GM21619 (cell line): ENCODE data around the gene IFNA6.
A peak's percentile ranks its signal among the peaks of the same experiment; 100 is the strongest.
"Not testable (repeated sequence)": the region's sequence is repeated elsewhere in the genome, so short reads cannot be mapped to it uniquely, and the experiment has no call there.

Source experiments
- ATAC-seq: cut with Tn5 transposase; IDR thresholded peaks from one replicate; pipeline ENCODE4 v1.9.1; 2021; ENCODE audit not compliant: unreplicated experiment

Gene IFNA6

GRCh38 chr9:21350787-21351186 is at the start of gene IFNA6:
Gene IFNA6 (minus strand): TSS chr9:21350887. CDS start chr9:21350887, 0 bp downstream.
- ATAC-seq, result no peak

GRCh38 chr9:21399956-21400355 is 49.3 kb upstream of the IFNA6 start:
- ATAC-seq, result no peak

GRCh38 chr9:21398955-21399489 is 48.3 kb upstream of the IFNA6 start:
- ATAC-seq, result no peak

GRCh38 chr9:21395778-21396717 is 45.4 kb upstream of the IFNA6 start:
- peak; percentile 57 for ATAC-seq

- ATAC-seq, result peak; percentile 83
Measured at GRCh38 chr9:21392270-21392669, 41.6 kb upstream of the IFNA6 start.

- no peak for ATAC-seq
Measured at GRCh38 chr9:21385131-21385670, 34.5 kb upstream of the IFNA6 start, which contains the start of gene IFNA2. Gene IFNA2 (minus strand): TSS chr9:21385398. CDS start chr9:21385329, 69 bp downstream.

- no peak for ATAC-seq
Measured at GRCh38 chr9:21383627-21384026, 32.9 kb upstream of the IFNA6 start.

- ATAC-seq, result peak; percentile 97
Measured at GRCh38 chr9:21381448-21382339, 31.0 kb upstream of the IFNA6 start.

- ATAC-seq, result not testable (repeated sequence)
Measured at GRCh38 chr9:21371467-21371866, 20.8 kb upstream of the IFNA6 start.

GRCh38 chr9:21367957-21368356 is 17.3 kb upstream of the IFNA6 start, which contains the start of gene IFNA13:
Gene IFNA13 (minus strand): TSS chr9:21368057. CDS start chr9:21368010, 47 bp downstream.
- no peak for ATAC-seq

GRCh38 chr9:21367169-21367568 is 16.5 kb upstream of the IFNA6 start:
- peak; percentile 80 for ATAC-seq

- ATAC-seq, result no peak
Measured at GRCh38 chr9:21362287-21362686, 11.6 kb upstream of the IFNA6 start.

- peak; percentile 86 for ATAC-seq
Measured at GRCh38 chr9:21357479-21358460, 7.1 kb upstream of the IFNA6 start.

GRCh38 chr9:21348430-21348970 is 2.2 kb downstream of the IFNA6 start:
- no peak for ATAC-seq

- ATAC-seq, result no peak
Measured at GRCh38 chr9:21340735-21341134, 10.0 kb downstream of the IFNA6 start.

GRCh38 chr9:21336457-21336856 is 14.2 kb downstream of the IFNA6 start:
- ATAC-seq, result no peak

- peak; percentile 90 for ATAC-seq
Measured at GRCh38 chr9:21334701-21335632, 15.7 kb downstream of the IFNA6 start, which contains the start of gene KLHL9. Gene KLHL9 (minus strand): TSS chr9:21335404. CDS start chr9:21334859, 545 bp downstream.

GRCh38 chr9:21333226-21333625 is 17.5 kb downstream of the IFNA6 start:
- no peak for ATAC-seq
